Measurements from ENCODE around the gene CLMN. TPM values are rescaled to one million over a fixed set of nuclear protein-coding genes. Genes with fewer than 3 reads are reported as not detected.

The CLMN gene
- total and polyA plus RNA-seq, 2 of the 8 experiments (the other 6 are each of a cell fraction or from before 2014, with no cell fraction given), result 1.6 to 8.2 TPM

DNA sequence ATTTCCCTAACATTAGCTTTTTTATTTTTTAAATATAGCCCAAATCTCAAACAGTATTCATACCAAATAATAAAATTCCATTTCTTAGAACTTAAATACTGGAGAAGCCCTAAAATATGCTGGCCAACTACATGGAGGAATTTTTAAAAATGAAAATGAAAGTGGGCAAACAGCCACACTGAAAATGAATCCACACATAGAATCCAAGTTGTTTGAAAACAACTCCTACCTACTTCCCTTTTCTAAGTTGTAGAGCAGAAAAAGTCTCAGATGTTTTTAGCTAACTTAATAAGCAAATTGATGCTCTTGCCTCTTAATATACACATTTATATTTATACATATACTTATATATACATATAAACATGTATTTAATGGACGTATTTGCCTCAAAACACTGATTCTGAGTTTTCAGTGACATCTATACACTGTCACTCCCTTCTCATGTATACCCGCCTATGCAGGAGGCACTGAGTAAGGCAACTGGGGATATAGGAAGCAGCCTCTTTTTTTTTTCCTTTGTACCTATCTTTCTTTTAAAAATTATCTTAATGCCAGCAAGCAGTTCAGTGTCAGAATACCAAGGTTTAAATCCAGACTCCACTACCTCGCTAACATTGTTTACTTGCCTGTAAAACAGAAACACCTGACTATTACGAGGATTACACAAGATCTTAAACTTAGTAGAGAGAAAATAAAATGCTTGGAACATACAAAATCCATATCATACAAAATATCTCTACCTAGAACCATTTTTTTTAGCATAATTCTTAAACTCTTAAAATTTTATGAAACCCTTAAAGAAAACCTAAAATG lies 175.7 kb downstream of the CLMN start:
- peaks cover 3 to 4% of the 10 kb centered on the region in 2 experiments for H4K20me1 ChIP-seq (replicated peaks in 1 of 2; ENCODE audit: control insufficient read depth in 1 of 2, insufficient read depth in 2 of 2, low read length in 2 of 2)
- TF ChIP-seq CREB1 (IDR thresholded peaks at IDR 0.05) (no peak), JUN (IDR thresholded peaks at IDR 0.05; ENCODE audit: low read depth, low read length) (no peak), ZNF274 (IDR thresholded peaks at IDR 0.05; ENCODE audit: borderline replicate concordance, extremely low read depth, low read length) (no peak), CHD1 (IDR thresholded peaks at IDR 0.05; ENCODE audit: low read depth, low read length) (no peak), SIN3A (conservative IDR thresholded peaks at IDR 0.05 in 1 of 2, IDR thresholded peaks at IDR 0.05 in 1 of 2; ENCODE audit: low read depth in 1 of 2, low read length in 2 of 2) (no peak), SP1 (IDR thresholded peaks at IDR 0.05; ENCODE audit: low read depth, low read length) (no peak), EGR1 (IDR thresholded peaks at IDR 0.05; ENCODE audit: borderline replicate concordance, low read depth, low read length) (no peak), BRCA1 (IDR thresholded peaks at IDR 0.05; ENCODE audit: low read depth, low read length) (no peak), GABPA (IDR thresholded peaks at IDR 0.05; ENCODE audit: borderline replicate concordance, insufficient read depth, low read length) (no peak), SIRT6 (IDR thresholded peaks at IDR 0.05; ENCODE audit: low read length) (no peak)
- TF ChIP-seq, protein P1, sequence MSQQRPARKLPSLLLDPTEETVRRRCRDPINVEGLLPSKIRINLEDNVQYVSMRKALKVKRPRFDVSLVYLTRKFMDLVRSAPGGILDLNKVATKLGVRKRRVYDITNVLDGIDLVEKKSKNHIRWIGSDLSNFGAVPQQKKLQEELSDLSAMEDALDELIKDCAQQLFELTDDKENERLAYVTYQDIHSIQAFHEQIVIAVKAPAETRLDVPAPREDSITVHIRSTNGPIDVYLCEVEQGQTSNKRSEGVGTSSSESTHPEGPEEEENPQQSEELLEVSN (IDR thresholded peaks at IDR 0.05), result no peak
- TF ChIP-seq, protein P2, sequence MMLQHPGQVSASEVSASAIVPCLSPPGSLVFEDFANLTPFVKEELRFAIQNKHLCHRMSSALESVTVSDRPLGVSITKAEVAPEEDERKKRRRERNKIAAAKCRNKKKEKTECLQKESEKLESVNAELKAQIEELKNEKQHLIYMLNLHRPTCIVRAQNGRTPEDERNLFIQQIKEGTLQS (IDR thresholded peaks at IDR 0.05; ENCODE audit: insufficient read depth, low read depth, low read length), result no peak

More for the DNA sequence above, 175.7 kb downstream of the CLMN start:
- POLR2A ChIA-PET (ENCODE audit: partially characterized antibody), result interaction anchor here (0.8 to 1.1 kb wide), 2 partner anchors 12 to 14 kb away, joined by 3 to 4 read pairs; no protein-coding TSS in a partner anchor
- H3K56ac ChIP-seq (replicated peaks; ENCODE audit: insufficient read length, low read depth, low read length), result no peak overlapping the region
- 85% methylated on average over 4 of the region's 4 CpGs; no CpG with 5 or more reads in 1 of the 2 experiments for WGBS, 2 experiments (ENCODE audit: extremely low coverage in 1 of 2, insufficient coverage in 1 of 2, insufficient read length in 1 of 2, insufficient replicate concordance in 2 of 2, low coverage in 1 of 2, low lambda C conversion rate in 2 of 2, missing lambda C conversion rate in 1 of 2)
- no peak overlapping the region for H4K5ac ChIP-seq (ENCODE audit: insufficient read length, low read depth, low read length)
- H3K79me1 ChIP-seq (ENCODE audit: low read depth, low read length), result peaks cover 4% of the 10 kb centered on the region; the same call in 1 of the 2 replicates
- H3K18ac ChIP-seq (ENCODE audit: extremely low read depth, low read length), result no peak overlapping the region
- H2BK120ac ChIP-seq (replicated peaks; ENCODE audit: low read depth, low read length), result no peak overlapping the region
- no peak overlapping the region for H2BK5ac ChIP-seq (ENCODE audit: low read depth, low read length)
- peaks cover 0 to 18% (median 14%) of the 10 kb centered on the region in 4 experiments; a peak in 6 of 7 replicates for H3K4me1 ChIP-seq (replicated peaks in 1 of 4; ENCODE audit: control insufficient read depth in 3 of 4, insufficient read depth in 4 of 4, low read length in 3 of 4)
- H4K91ac ChIP-seq (replicated peaks; ENCODE audit: insufficient read length, low read length), result no peak overlapping the region
- H3K36me3 ChIP-seq (ENCODE audit: control insufficient read depth in 2 of 4, insufficient read depth in 4 of 4, low read length in 3 of 4), result no peaks in the 10 kb centered on the region
- H3K23ac ChIP-seq (ENCODE audit: insufficient read length), result no peak overlapping the region
- no peak overlapping the region for H3K14ac ChIP-seq (ENCODE audit: insufficient read length)
- H3K23me2 ChIP-seq (ENCODE audit: low read depth, low read length), result no peaks in the 10 kb centered on the region
- H3K4ac ChIP-seq (replicated peaks; ENCODE audit: insufficient read length, low read depth, low read length), result no peak overlapping the region
- peaks cover 8 to 100% of the 10 kb centered on the region in 2 experiments for H3K79me2 ChIP-seq (ENCODE audit: control insufficient read depth in 1 of 2, insufficient read depth in 2 of 2, low read length in 2 of 2)
- no peak overlapping the region for H2AK5ac ChIP-seq (ENCODE audit: low read depth, low read length)
- H2AFZ ChIP-seq (ENCODE audit: low read length), result no peak overlapping the region
- CTCF ChIA-PET (ENCODE audit: partially characterized antibody), result no interaction called here
- H3K27me3 ChIP-seq (replicated peaks in 1 of 4; ENCODE audit: control insufficient read depth in 3 of 4, extremely low read depth in 1 of 4, insufficient read depth in 3 of 4, low read length in 3 of 4), result no peaks in the 10 kb centered on the region
- H2BK20ac ChIP-seq (ENCODE audit: low read length), result no peak overlapping the region
- no peak overlapping the region for H3K27ac ChIP-seq (ENCODE audit: low read depth, low read length)
- H3K4me2 ChIP-seq (ENCODE audit: insufficient read depth in 1 of 2, low read depth in 2 of 2, low read length in 2 of 2), result no peak overlapping the region
- no peak for DNase-seq (ENCODE audit: low read depth in 1 of 2, low spot score in 2 of 2)
- no peak overlapping the region for H3K9ac ChIP-seq (replicated peaks in 1 of 4; ENCODE audit: extremely low read depth in 1 of 4, low read depth in 3 of 4, low read length in 3 of 4)
- H2BK12ac ChIP-seq (ENCODE audit: low read depth, low read length), result no peak overlapping the region
- FAIRE-seq, result no peak
- H3K9me3 ChIP-seq (ENCODE audit: insufficient read depth in 2 of 2, low read depth in 1 of 2, low read length in 1 of 2), result no peaks in the 10 kb centered on the region
- no peak overlapping the region for H3K4me3 ChIP-seq (ENCODE audit: extremely low read depth in 1 of 4, insufficient read depth in 2 of 4, low read depth in 3 of 4, low read length in 4 of 4)
- H4K8ac ChIP-seq (ENCODE audit: extremely low read depth, insufficient read depth, low read length), result no peak overlapping the region
- H2BK15ac ChIP-seq (ENCODE audit: low read length), result no peak overlapping the region

Data from H1 (cell line).